Adrenal gland (tissue), 5 donors: Measurements from ENCODE around the gene FXYD2.

Source experiments
- POLR2A ChIP-seq, 2 donors: fragments of 450-650 bp; IDR thresholded peaks; one replicate each; pipeline ENCODE4 v1.6.1; 2017; ENCODE audit warnings: antibody characterized with exemption in 2 of 2, mild to moderate bottlenecking in 2 of 2, moderate library complexity in 1 of 2
- TF ChIP-seq, protein P1 (sequence below), 6 experiments: fragments of 450-650 bp in 4 of 6; fragments of 200-600 bp in 2 of 6; sonication (generic) in 1 of 6; IDR thresholded peaks; 1 replicate in 5 of 6; 2 replicates in 1 of 6; pipeline versions ENCODE4 v1.5.1 to v1.8.0; 2016 to 2021; ENCODE audit warnings: antibody characterized with exemption in 6 of 6, mild to moderate bottlenecking in 2 of 6, moderate library complexity in 1 of 6
- donor health status: DM: no; HTN: no; CAD: no.

DNA sequence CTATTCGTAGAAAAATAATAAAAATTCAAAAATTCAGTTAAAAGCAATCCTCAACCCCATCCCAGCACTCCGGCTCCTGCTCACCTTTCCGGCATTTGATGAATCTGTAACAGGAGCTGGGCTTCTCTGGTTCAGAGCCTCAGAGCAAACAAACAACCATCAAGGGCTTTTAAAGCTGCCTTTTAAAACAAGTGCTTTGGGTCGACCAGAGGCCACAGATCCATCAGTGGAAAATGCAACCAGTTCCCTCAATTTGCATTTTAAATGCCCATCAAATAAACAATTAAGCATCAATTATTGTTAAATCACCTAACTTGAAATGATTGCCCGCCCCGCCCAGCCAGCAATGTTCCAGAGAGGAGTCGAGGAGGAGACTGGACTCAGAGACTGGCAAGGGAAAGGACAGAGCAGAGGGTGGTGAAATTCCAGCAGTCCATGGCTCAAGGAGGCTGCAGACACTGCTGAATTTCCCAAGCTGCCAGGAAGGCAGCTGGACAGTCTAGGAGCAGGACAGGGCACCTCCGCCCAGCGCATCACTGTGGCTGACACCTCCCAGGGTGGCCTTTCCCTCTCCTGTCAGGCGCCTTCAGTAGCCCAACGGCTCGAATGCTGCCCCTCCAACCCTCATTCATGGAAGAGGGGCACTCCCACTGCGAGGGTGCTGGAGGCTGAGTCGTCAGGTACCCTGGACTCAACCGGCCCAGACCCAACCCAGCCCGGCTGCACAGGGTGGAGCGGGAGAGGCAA is 44.4 kb upstream of the FXYD2 start:
- TF ChIP-seq, protein P1, sequence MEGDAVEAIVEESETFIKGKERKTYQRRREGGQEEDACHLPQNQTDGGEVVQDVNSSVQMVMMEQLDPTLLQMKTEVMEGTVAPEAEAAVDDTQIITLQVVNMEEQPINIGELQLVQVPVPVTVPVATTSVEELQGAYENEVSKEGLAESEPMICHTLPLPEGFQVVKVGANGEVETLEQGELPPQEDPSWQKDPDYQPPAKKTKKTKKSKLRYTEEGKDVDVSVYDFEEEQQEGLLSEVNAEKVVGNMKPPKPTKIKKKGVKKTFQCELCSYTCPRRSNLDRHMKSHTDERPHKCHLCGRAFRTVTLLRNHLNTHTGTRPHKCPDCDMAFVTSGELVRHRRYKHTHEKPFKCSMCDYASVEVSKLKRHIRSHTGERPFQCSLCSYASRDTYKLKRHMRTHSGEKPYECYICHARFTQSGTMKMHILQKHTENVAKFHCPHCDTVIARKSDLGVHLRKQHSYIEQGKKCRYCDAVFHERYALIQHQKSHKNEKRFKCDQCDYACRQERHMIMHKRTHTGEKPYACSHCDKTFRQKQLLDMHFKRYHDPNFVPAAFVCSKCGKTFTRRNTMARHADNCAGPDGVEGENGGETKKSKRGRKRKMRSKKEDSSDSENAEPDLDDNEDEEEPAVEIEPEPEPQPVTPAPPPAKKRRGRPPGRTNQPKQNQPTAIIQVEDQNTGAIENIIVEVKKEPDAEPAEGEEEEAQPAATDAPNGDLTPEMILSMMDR (IDR thresholded peaks at IDR 0.05) = no peak
- no peak for TF ChIP-seq POLR2A (IDR thresholded peaks at IDR 0.05)
